Measurements from ENCODE around the gene C14orf132. TPM values are rescaled to one million over a fixed set of nuclear protein-coding genes. Genes with fewer than 3 reads are reported as not detected.

C14orf132 gene
- total and polyA plus RNA-seq, 2 donors (not counting 1 experiment from before 2014, with no cell fraction given) = 0.30 to 0.85 TPM

DNA sequence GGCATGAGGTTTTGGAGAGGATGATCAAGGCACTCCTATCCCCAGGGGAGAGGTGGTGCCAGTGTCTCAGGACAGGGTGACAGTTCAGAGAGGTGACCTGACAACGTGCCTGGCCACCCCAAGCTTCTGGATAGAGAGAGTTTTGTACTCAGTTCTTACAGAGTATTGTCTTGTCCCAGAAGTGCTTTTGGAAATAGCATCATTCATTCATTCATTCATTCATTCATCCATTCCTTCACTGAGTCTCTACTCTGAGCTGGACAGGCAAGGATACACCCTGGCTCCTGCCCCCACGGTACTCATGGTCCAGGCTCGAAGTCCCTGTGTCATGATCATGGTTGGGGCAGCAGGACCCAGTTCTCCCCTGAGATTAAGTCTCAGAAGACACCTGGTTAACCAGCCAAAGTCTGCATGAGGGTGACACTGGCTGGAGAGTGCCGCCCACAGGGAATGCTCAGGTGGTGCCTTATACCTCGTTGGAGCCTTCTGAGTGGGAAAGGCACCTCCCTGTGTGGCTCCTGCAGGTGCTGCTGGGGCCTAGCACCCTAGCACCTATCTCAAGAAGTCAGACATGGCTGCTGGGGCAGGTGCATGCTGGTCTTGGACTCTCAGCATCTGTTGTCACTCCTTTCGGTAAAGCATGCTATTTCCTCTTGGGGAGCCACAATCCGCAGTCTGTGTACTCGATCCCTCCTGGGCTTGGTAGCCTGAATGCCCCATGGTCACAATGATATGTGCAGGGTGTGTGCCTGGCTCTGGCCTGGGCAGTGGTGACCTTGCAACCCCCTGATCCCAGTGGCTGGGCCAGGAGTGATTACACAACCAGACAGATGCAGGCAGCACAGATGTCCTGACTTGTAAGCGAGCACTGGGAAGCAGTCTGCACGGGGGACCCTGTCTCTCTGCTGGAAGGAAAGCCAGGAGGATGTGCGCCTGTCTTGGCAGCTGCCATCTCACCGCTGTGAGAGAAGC is 57.8 kb downstream of the C14orf132 start:
- Histone ChIP-seq H3K27me3 (replicated peaks in 1 of 4; ENCODE audit: control extremely low read depth in 1 of 4, control insufficient read depth in 3 of 4, insufficient read depth in 4 of 4, low read length in 3 of 4) (peaks cover 0 to 3% (median 0%) of the 10 kb centered on the region in 4 experiments), H3K79me2 (ENCODE audit: control insufficient read depth, insufficient read depth, low read length) (no peaks in the 10 kb centered on the region), H3K9ac (ENCODE audit: low read length) (no peak overlapping the region), H3K4me2 (replicated peaks; ENCODE audit: low read depth, low read length, poor library complexity, severe bottlenecking) (no peak overlapping the region), H4K20me1 (ENCODE audit: control insufficient read depth, insufficient read depth, low read length, poor library complexity, severe bottlenecking) (no peaks in the 10 kb centered on the region), H2AFZ (ENCODE audit: insufficient read depth, low read depth, low read length, poor library complexity, severe bottlenecking) (no peak overlapping the region), H3K4me1 (ENCODE audit: control insufficient read depth in 2 of 2, insufficient read depth in 2 of 2, low read length in 2 of 2) (peaks cover 0 to 2% of the 10 kb centered on the region in 2 donors), H3K4me3 (ENCODE audit: control extremely low read depth in 1 of 5, extremely low read depth in 1 of 5, insufficient read depth in 1 of 5, low read depth in 2 of 5, low read length in 4 of 5) (no peak overlapping the region), H3K27ac (ENCODE audit: low read length in 2 of 2) (no peak overlapping the region), H3K9me3 (ENCODE audit: control extremely low read depth in 1 of 3, control insufficient read depth in 2 of 3, insufficient read depth in 1 of 3, low read length in 2 of 3) (no peaks in the 10 kb centered on the region), H3K36me3 (replicated peaks in 1 of 2; ENCODE audit: control extremely low read depth in 1 of 2, control insufficient read depth in 1 of 2, extremely low read depth in 1 of 2, insufficient read depth in 2 of 2, low read length in 1 of 2) (no peaks in the 10 kb centered on the region)
- DNase-seq = no peak
- 76% methylated on average over 10 of the region's 12 CpGs for WGBS (ENCODE audit: insufficient coverage)
- TF ChIP-seq, protein P1, sequence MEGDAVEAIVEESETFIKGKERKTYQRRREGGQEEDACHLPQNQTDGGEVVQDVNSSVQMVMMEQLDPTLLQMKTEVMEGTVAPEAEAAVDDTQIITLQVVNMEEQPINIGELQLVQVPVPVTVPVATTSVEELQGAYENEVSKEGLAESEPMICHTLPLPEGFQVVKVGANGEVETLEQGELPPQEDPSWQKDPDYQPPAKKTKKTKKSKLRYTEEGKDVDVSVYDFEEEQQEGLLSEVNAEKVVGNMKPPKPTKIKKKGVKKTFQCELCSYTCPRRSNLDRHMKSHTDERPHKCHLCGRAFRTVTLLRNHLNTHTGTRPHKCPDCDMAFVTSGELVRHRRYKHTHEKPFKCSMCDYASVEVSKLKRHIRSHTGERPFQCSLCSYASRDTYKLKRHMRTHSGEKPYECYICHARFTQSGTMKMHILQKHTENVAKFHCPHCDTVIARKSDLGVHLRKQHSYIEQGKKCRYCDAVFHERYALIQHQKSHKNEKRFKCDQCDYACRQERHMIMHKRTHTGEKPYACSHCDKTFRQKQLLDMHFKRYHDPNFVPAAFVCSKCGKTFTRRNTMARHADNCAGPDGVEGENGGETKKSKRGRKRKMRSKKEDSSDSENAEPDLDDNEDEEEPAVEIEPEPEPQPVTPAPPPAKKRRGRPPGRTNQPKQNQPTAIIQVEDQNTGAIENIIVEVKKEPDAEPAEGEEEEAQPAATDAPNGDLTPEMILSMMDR (IDR thresholded peaks at IDR 0.05) = no peak
- TF ChIP-seq EZH2 (IDR thresholded peaks at IDR 0.05; ENCODE audit: borderline replicate concordance, insufficient read depth, low read depth, low read length, poor library complexity, severe bottlenecking) = no peak
- Mint-ChIP-seq H3K4me3 (no peak overlapping the region), H3K4me1 (no peaks in the 10 kb centered on the region), H3K27me3 (peaks cover 4% of the 10 kb centered on the region), H3K9me3 (ENCODE audit: insufficient read depth) (no peaks in the 10 kb centered on the region), H3K27ac (no peak overlapping the region)
- ChIA-PET POLR2A (no interaction called here), CTCF (no interaction called here)
- intact Hi-C loops (cut with micrococcal nuclease) = no loop called here
- ATAC-seq (ENCODE audit: low read depth) = no peak

DNA sequence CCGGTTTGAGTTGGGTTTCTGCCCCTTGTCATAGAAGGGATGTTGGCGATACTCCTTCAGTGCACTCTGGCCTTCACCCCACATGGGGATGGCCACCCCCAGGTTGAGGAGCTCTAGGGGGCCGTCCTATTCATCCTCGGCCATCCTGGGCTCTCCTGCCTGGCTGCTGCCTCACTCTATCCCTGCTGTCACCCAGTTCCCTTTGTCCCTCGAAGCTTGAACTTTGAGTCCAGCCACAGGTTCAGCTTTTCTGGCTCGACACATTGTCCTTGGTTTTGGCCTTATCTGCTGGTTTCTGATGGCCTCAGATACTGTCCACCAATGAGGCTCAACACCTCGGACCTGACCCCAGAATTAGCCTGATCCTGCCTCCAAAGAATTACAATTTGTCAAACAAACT is 58.6 kb downstream of the C14orf132 start:
- 67% methylated on average over 7 of the region's 7 CpGs for WGBS (ENCODE audit: insufficient coverage)

More for the DNA sequence above, 58.6 kb downstream of the C14orf132 start:
- DNase-seq (no peak), ATAC-seq (ENCODE audit: low read depth) (no peak)
- ChIA-PET CTCF (no interaction called here), POLR2A (no interaction called here)
- no peak overlapping the region for H3K4me3 ChIP-seq (ENCODE audit: control extremely low read depth in 1 of 5, extremely low read depth in 1 of 5, insufficient read depth in 1 of 5, low read depth in 2 of 5, low read length in 4 of 5)
- H3K4me1 ChIP-seq (ENCODE audit: control insufficient read depth in 2 of 2, insufficient read depth in 2 of 2, low read length in 2 of 2) = peaks cover 0 to 2% of the 10 kb centered on the region in 2 donors
- no peaks in the 10 kb centered on the region for H3K9me3 Mint-ChIP-seq (ENCODE audit: insufficient read depth)
- H3K4me2 ChIP-seq (replicated peaks; ENCODE audit: low read depth, low read length, poor library complexity, severe bottlenecking) = no peak overlapping the region
- H3K36me3 ChIP-seq (replicated peaks in 1 of 2; ENCODE audit: control extremely low read depth in 1 of 2, control insufficient read depth in 1 of 2, extremely low read depth in 1 of 2, insufficient read depth in 2 of 2, low read length in 1 of 2) = no peaks in the 10 kb centered on the region
- H2AFZ ChIP-seq (ENCODE audit: insufficient read depth, low read depth, low read length, poor library complexity, severe bottlenecking) = no peak overlapping the region
- peaks cover 0 to 2% (median 0%) of the 10 kb centered on the region in 4 experiments for H3K27me3 ChIP-seq (replicated peaks in 1 of 4; ENCODE audit: control extremely low read depth in 1 of 4, control insufficient read depth in 3 of 4, insufficient read depth in 4 of 4, low read length in 3 of 4)
- H3K9ac ChIP-seq (ENCODE audit: low read length) = no peak overlapping the region
- H4K20me1 ChIP-seq (ENCODE audit: control insufficient read depth, insufficient read depth, low read length, poor library complexity, severe bottlenecking) = no peaks in the 10 kb centered on the region
- H3K4me1 Mint-ChIP-seq = no peaks in the 10 kb centered on the region
- intact Hi-C loops (cut with micrococcal nuclease) = no loop called here
- no peak overlapping the region for H3K27ac ChIP-seq (ENCODE audit: low read length in 2 of 2)
- no peaks in the 10 kb centered on the region for H3K79me2 ChIP-seq (ENCODE audit: control insufficient read depth, insufficient read depth, low read length)
- peaks cover 4% of the 10 kb centered on the region for H3K27me3 Mint-ChIP-seq
- no peak overlapping the region for H3K4me3 Mint-ChIP-seq
- no peaks in the 10 kb centered on the region for H3K9me3 ChIP-seq (ENCODE audit: control extremely low read depth in 1 of 3, control insufficient read depth in 2 of 3, insufficient read depth in 1 of 3, low read length in 2 of 3)
- TF ChIP-seq, protein P1 (IDR thresholded peaks at IDR 0.05) = no peak
- no peak for TF ChIP-seq EZH2 (IDR thresholded peaks at IDR 0.05; ENCODE audit: borderline replicate concordance, insufficient read depth, low read depth, low read length, poor library complexity, severe bottlenecking)
- no peak overlapping the region for H3K27ac Mint-ChIP-seq

Data from B cell (primary cell).